ENCODE results near the gene GSTM3. TPM values are rescaled to one million over a fixed set of nuclear protein-coding genes. Genes with fewer than 3 reads are reported as not detected.

The GSTM3 gene
- total and polyA plus RNA-seq, 2 of the 13 experiments (the other 11 are each of a cell fraction or from before 2014, with no cell fraction given): 127 to 142 TPM

DNA sequence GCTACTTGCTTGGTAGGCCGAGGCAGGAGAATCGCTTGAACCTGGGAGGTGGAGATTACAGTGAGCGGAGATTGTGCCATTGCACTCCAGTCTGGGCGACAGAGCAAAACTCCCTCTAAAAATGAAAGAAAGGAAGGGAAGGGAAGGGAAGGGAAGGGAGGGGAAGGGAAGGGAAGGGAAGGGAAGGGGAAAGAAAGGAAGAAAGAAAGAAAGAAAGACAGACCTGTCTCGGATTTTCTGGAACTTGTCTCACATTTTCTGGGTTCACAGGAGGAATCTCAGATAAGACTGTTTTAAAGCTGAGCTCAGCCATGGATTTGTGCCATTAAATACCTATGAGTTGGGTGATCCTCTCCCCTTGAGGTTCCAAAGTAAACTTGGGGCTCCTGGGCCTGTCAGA is 15.9 kb downstream of the GSTM3 start:
- CTCF ChIA-PET (ENCODE audit: low intra/inter-chr PET ratio, low total read pairs): no interaction called here
- Histone ChIP-seq H3K9me3 (ENCODE audit: low read length) (no peaks in the 10 kb centered on the region), H2AFZ (ENCODE audit: low read length) (no peak overlapping the region), H3K27me3 (ENCODE audit: control insufficient read depth in 1 of 2, insufficient read depth in 2 of 2, low read length in 2 of 2) (no peaks in the 10 kb centered on the region; a peak in 1 of 5 replicates), H3K36me3 (replicated peaks in 1 of 2; ENCODE audit: control insufficient read depth in 1 of 2, insufficient read depth in 2 of 2, low read length in 2 of 2) (no peaks in the 10 kb centered on the region), H3K9ac (ENCODE audit: insufficient read depth, low read depth, low read length) (no peak overlapping the region), H3K4me1 (ENCODE audit: insufficient read depth, low read length) (peaks cover 25% of the 10 kb centered on the region), H3K4me2 (ENCODE audit: low read depth, low read length) (no peak overlapping the region), H3K4me3 (replicated peaks in 1 of 3; ENCODE audit: insufficient read depth in 1 of 3, low read depth in 2 of 3, low read length in 3 of 3) (no peak overlapping the region), H4K20me1 (ENCODE audit: insufficient read depth, low read length) (no peaks in the 10 kb centered on the region), H3K79me2 (ENCODE audit: insufficient read depth, low read length) (no peaks in the 10 kb centered on the region), H3K27ac (ENCODE audit: extremely low read length, insufficient read depth, low read length) (no peak overlapping the region)
- ATAC-seq (no peak), FAIRE-seq (no peak), DNase-seq (ENCODE audit: low spot score) (no peak)
- intact Hi-C loops (cut with micrococcal nuclease; ENCODE audit: unreplicated experiment): no loop called here
- no TSS peak for BruUV-seq (replicated peaks)
- TF ChIP-seq PCBP1 (IDR thresholded peaks at IDR 0.05; ENCODE audit: borderline replicate concordance, low read depth, low read length): 0 out of 2 replicates have a peak, but pooled peaks have one; percentile 70
- no peak for TF ChIP-seq MAF1 (CRISPR knock-in tag; IDR thresholded peaks at IDR 0.05; ENCODE audit: borderline replicate concordance)
- peak; percentile 93 for TF ChIP-seq HNRNPK (IDR thresholded peaks at IDR 0.05; ENCODE audit: low read depth, low read length, poor library complexity, severe bottlenecking)
- no peak for TF ChIP-seq ZC3H4 (CRISPR knock-in tag; IDR thresholded peaks at IDR 0.05; ENCODE audit: borderline replicate concordance)
- no peak for TF ChIP-seq IKZF1 (IDR thresholded peaks at IDR 0.05)
- TF ChIP-seq, protein P1, sequence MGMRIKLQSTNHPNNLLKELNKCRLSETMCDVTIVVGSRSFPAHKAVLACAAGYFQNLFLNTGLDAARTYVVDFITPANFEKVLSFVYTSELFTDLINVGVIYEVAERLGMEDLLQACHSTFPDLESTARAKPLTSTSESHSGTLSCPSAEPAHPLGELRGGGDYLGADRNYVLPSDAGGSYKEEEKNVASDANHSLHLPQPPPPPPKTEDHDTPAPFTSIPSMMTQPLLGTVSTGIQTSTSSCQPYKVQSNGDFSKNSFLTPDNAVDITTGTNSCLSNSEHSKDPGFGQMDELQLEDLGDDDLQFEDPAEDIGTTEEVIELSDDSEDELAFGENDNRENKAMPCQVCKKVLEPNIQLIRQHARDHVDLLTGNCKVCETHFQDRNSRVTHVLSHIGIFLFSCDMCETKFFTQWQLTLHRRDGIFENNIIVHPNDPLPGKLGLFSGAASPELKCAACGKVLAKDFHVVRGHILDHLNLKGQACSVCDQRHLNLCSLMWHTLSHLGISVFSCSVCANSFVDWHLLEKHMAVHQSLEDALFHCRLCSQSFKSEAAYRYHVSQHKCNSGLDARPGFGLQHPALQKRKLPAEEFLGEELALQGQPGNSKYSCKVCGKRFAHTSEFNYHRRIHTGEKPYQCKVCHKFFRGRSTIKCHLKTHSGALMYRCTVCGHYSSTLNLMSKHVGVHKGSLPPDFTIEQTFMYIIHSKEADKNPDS (CRISPR knock-in tag; IDR thresholded peaks at IDR 0.05): no peak
- no peak for TF ChIP-seq SALL2 (CRISPR knock-in tag; IDR thresholded peaks at IDR 0.05)
- TF ChIP-seq NONO (IDR thresholded peaks at IDR 0.05): no peak
- no peak for TF ChIP-seq NONO (CRISPR knock-in tag; conservative IDR thresholded peaks at IDR 0.05)
- TF ChIP-seq ZFX (CRISPR knock-in tag; IDR thresholded peaks at IDR 0.05; ENCODE audit: low read depth): no peak
- in situ Hi-C loops (cut with HindIII; ENCODE audit: extremely low pct_ligation_motif_present, low pct_unique_long_range_greater_than_20kb): no loop called here
- POLR2A ChIA-PET: no interaction called here
- 67% methylated on average over 5 of the region's 5 CpGs for WGBS (ENCODE audit: low lambda C conversion rate)

Data from HepG2 (cell line).